Spleen (tissue), 11 donors: ENCODE results near the gene IGSF21. TPM values are rescaled to one million over a fixed set of nuclear protein-coding genes. Genes with fewer than 3 reads are reported as not detected.

Experiments used
- DNase-seq: peaks from one replicate; pipeline ENCODE4 v3.0.0-alpha.2; 2020
- H3K27ac ChIP-seq, 8 donors: fragments of 200-600 bp; sonication (generic) in 7 of 8; 1 replicate in 4 of 8; 2 replicates in 4 of 8; pipeline versions ENCODE4 v1.5.0 to v1.8.0; 2016 to 2021; ENCODE audit warnings: inconsistent platforms in 4 of 8, mild to moderate bottlenecking in 4 of 8, moderate library complexity in 1 of 8
- H3K27me3 ChIP-seq, 7 donors: fragments of 200-600 bp; sonication (generic) in 6 of 7; replicated peaks in 1 of 7; 1 replicate in 4 of 7; 2 replicates in 3 of 7; pipeline versions ENCODE4 v1.5.0 to v1.8.0; 2016 to 2021; ENCODE audit warnings: inconsistent platforms in 3 of 7, mild to moderate bottlenecking in 1 of 7
- H3K36me3 ChIP-seq, 6 donors: fragments of 200-600 bp; sonication (generic) in 5 of 6; 1 replicate in 4 of 6; 2 replicates in 2 of 6; pipeline versions ENCODE4 v1.5.0 to v1.8.0; 2016 to 2021; ENCODE audit warnings: inconsistent platforms in 2 of 6
- H3K4me1 ChIP-seq, 6 donors: fragments of 200-600 bp; sonication (generic) in 5 of 6; 1 replicate in 3 of 6; 2 replicates in 3 of 6; pipeline versions ENCODE4 v1.5.0 to v1.8.0; 2016 to 2021; ENCODE audit warnings: inconsistent platforms in 3 of 6
- H3K4me3 ChIP-seq, 8 donors: fragments of 200-600 bp; sonication (generic) in 7 of 8; 1 replicate in 4 of 8; 2 replicates in 4 of 8; pipeline versions ENCODE4 v1.5.0 to v1.8.0; 2016 to 2021; ENCODE audit warnings: inconsistent platforms in 4 of 8, mild to moderate bottlenecking in 4 of 8, moderate library complexity in 2 of 8
- H3K9me3 ChIP-seq, 8 donors: fragments of 200-600 bp; sonication (generic) in 7 of 8; 1 replicate in 4 of 8; 2 replicates in 4 of 8; pipeline versions ENCODE4 v1.5.0 to v1.8.0; 2016 to 2021; ENCODE audit warnings: inconsistent platforms in 4 of 8
- CTCF ChIP-seq, 11 experiments: fragments of 200-600 bp in 7 of 11; fragments of 450-650 bp in 4 of 11; sonication (generic) in 4 of 11; IDR thresholded peaks in 8 of 11; conservative IDR thresholded peaks in 3 of 11; 1 replicate in 7 of 11; 2 replicates in 4 of 11; pipeline versions ENCODE4 v1.4.0 to v1.8.0; 2016 to 2021; ENCODE audit warnings: antibody characterized with exemption in 11 of 11, inconsistent platforms in 4 of 11, mild to moderate bottlenecking in 1 of 11
- POLR2A ChIP-seq, 3 donors: fragments of 450-650 bp; IDR thresholded peaks; one replicate each; pipeline ENCODE4 v1.5.1; 2017; ENCODE audit warnings: antibody characterized with exemption in 3 of 3, mild to moderate bottlenecking in 1 of 3
- POLR2AphosphoS5 ChIP-seq, 3 donors: sonication (generic); formaldehyde crosslinking; IDR thresholded peaks; one replicate each; pipeline ENCODE4 v1.5.1; 2017; ENCODE audit warnings: antibody characterized with exemption in 3 of 3
- WGBS, 5 donors: extraction: QIAGEN DNeasy Blood & Tissue Kit in 3 of 5; methylation state at CpG; one replicate each; pipeline versions ENCODE4 v1.1.5 to v1.1.7; 2013 to 2018; 5-methylcytosine and 5-hydroxymethylcytosine counted together
- intact Hi-C: fragments of 100-400 bp; cut with DNase I; formaldehyde crosslinking; loops from one replicate; pipeline ENCODE4 v1.15.0; 2023; ENCODE audit warnings: low total_unique reads
- polyA plus RNA-seq, 3 donors: library from polyadenylated mRNA; stranded (reverse); fragments of 200-250 nt; gene quantifications; one replicate each; pipeline ENCODE4 v1.2.1, GENCODE V29; 2013
- total RNA-seq, 7 donors: library from RNA; depleted of rRNA in 3 of 7; stranded (reverse); fragments of >200 nt in 3 of 7; fragmentation: NEBNext Ultra II Directional in 4 of 7; extraction: Animal tissue kit (Norgen Biotek cat#: 25700) in 4 of 7; gene quantifications; one replicate each; pipeline versions ENCODE4 v1.1.0 to v1.2.1, GENCODE V29; 2016 to 2021
- donor health status: healthy with polysubstance abuse.
- donor health status: DM: no; HTN: no; CAD: no; lungs with moderate emphysema.
- donor health status: DM: no; HTN: no; CAD: no.
- donor health status: Bipolar disorder and iron deficiency.
- donor health status: healthy.
- donor health status: DM: no; HTN: no; CAD: no.
- donor health status: DM: yes; HTN: yes; CAD: no.

IGSF21 gene
- total and polyA plus RNA-seq, 10 donors = 1.6 to 35.0 (median 20.6) TPM

- intact Hi-C loops = no loop called here
- TF ChIP-seq POLR2AphosphoS5 (IDR thresholded peaks at IDR 0.05) (no peak), POLR2A (IDR thresholded peaks at IDR 0.05) (no peak), CTCF (IDR thresholded peaks at IDR 0.05 in 8 of 11, conservative IDR thresholded peaks at IDR 0.05 in 3 of 11) (no peak)
- WGBS, 5 donors = 64 to 72% (median 70%) methylated on average over 4 to 7 of the region's 7 CpGs
- DNase-seq = no peak
- H3K4me3 ChIP-seq = no peak overlapping the region
- no peaks in the 10 kb centered on the region for H3K4me1 ChIP-seq
- H3K27me3 ChIP-seq = peaks cover 0 to 54% (median 0%) of the 10 kb centered on the region in 7 donors
- no peaks in the 10 kb centered on the region for H3K36me3 ChIP-seq
- H3K9me3 ChIP-seq = no peaks in the 10 kb centered on the region
- H3K27ac ChIP-seq = no peak overlapping the region
These were observed 134.3 kb downstream of the IGSF21 start for GRCh38 chr1:18241891-18242290.

GRCh38 chr1:18243503-18244175 lies 136.0 kb downstream of the IGSF21 start:
- Histone ChIP-seq H3K4me1 (no peaks in the 10 kb centered on the region), H3K36me3 (no peaks in the 10 kb centered on the region), H3K27ac (no peak overlapping the region), H3K4me3 (no peak overlapping the region), H3K27me3 (peaks cover 0 to 53% (median 0%) of the 10 kb centered on the region in 7 donors), H3K9me3 (no peaks in the 10 kb centered on the region)
- WGBS, 5 donors = 65 to 76% (median 69%) methylated on average over 10 of the region's 10 CpGs
- no peak for DNase-seq
- intact Hi-C loops = no loop called here
- no peak for TF ChIP-seq POLR2A (IDR thresholded peaks at IDR 0.05)
- TF ChIP-seq POLR2AphosphoS5 (IDR thresholded peaks at IDR 0.05) = no peak
- no peak for TF ChIP-seq CTCF (IDR thresholded peaks at IDR 0.05 in 8 of 11, conservative IDR thresholded peaks at IDR 0.05 in 3 of 11)

GRCh38 chr1:18244762-18245161 lies 137.2 kb downstream of the IGSF21 start:
- Histone ChIP-seq H3K4me1 (no peaks in the 10 kb centered on the region), H3K36me3 (no peaks in the 10 kb centered on the region), H3K27me3 (peaks cover 0 to 53% (median 0%) of the 10 kb centered on the region in 7 donors), H3K27ac (no peak overlapping the region), H3K4me3 (no peak overlapping the region), H3K9me3 (no peaks in the 10 kb centered on the region)
- intact Hi-C loops = no loop called here
- WGBS, 5 donors = 70 to 87% (median 80%) methylated on average over 1 of the region's 1 CpG
- no peak for DNase-seq
- TF ChIP-seq CTCF (IDR thresholded peaks at IDR 0.05 in 8 of 11, conservative IDR thresholded peaks at IDR 0.05 in 3 of 11) = no peak
- no peak for TF ChIP-seq POLR2A (IDR thresholded peaks at IDR 0.05)
- no peak for TF ChIP-seq POLR2AphosphoS5 (IDR thresholded peaks at IDR 0.05)

- DNase-seq = no peak
- no peak for TF ChIP-seq POLR2A (IDR thresholded peaks at IDR 0.05)
- no peak for TF ChIP-seq POLR2AphosphoS5 (IDR thresholded peaks at IDR 0.05)
- H3K4me1 ChIP-seq = no peaks in the 10 kb centered on the region
- no peaks in the 10 kb centered on the region for H3K36me3 ChIP-seq
- intact Hi-C loops = no loop called here
- H3K9me3 ChIP-seq = peaks cover 0 to under 1% (median 0%) of the 10 kb centered on the region in 8 donors
- no peak overlapping the region for H3K4me3 ChIP-seq
- 43 to 69% (median 59%) methylated on average over 1 of the region's 1 CpG for WGBS, 5 donors
- no peak overlapping the region for H3K27ac ChIP-seq
- H3K27me3 ChIP-seq = peaks cover 0 to 51% (median 0%) of the 10 kb centered on the region in 7 donors
These were observed 138.0 kb downstream of the IGSF21 start for GRCh38 chr1:18245647-18246046.
